Breast epithelium (tissue), 3 donors: ENCODE results near the gene ARL6IP4.

ENCODE experiments used
- POLR2A ChIP-seq: fragments of 450-650 bp; IDR thresholded peaks from one replicate; pipeline ENCODE4 v1.6.1; 2016; ENCODE audit warnings: antibody characterized with exemption, mild to moderate bottlenecking, moderate library complexity
- TF ChIP-seq, protein P1 (sequence below), 3 donors: fragments of 450-650 bp; IDR thresholded peaks; one replicate each; pipeline ENCODE4 v1.5.1; 2016 to 2017; ENCODE audit warnings: antibody characterized with exemption in 3 of 3, mild to moderate bottlenecking in 3 of 3, moderate library complexity in 3 of 3

DNA sequence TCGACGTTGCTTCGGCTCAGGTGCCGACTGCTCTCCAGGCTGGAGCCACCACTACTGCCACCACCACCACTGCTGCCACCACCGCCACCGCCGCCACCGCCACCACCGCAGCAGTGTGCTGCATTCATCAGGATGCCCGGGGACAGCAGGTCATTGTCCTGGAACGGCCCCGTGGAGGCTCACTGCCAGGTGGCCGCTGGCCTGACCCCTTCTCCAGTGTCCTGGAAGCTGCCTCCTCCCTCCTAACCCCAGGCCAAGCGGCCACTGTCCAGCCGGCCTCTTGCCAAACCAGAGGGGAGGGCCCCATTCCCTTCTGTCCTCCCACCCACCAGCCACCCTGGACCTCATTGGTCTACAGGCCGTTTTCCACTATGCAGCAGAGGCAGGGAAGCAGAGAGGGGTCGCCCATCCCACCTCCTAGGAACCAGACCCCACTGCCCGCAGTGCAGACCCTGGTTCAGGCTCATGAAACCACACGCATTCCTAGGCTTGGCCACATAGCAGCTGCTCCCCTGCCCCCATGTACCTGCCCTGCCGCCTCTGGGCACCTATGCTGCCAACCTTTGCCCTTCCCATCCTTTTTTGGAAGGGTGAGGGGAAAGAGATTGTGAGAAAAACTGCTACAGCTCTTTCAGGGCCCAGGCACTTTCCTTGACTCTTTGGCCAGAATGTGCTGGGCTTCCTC lies 15.2 kb downstream of the ARL6IP4 start:
- TF ChIP-seq, protein P1, sequence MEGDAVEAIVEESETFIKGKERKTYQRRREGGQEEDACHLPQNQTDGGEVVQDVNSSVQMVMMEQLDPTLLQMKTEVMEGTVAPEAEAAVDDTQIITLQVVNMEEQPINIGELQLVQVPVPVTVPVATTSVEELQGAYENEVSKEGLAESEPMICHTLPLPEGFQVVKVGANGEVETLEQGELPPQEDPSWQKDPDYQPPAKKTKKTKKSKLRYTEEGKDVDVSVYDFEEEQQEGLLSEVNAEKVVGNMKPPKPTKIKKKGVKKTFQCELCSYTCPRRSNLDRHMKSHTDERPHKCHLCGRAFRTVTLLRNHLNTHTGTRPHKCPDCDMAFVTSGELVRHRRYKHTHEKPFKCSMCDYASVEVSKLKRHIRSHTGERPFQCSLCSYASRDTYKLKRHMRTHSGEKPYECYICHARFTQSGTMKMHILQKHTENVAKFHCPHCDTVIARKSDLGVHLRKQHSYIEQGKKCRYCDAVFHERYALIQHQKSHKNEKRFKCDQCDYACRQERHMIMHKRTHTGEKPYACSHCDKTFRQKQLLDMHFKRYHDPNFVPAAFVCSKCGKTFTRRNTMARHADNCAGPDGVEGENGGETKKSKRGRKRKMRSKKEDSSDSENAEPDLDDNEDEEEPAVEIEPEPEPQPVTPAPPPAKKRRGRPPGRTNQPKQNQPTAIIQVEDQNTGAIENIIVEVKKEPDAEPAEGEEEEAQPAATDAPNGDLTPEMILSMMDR (IDR thresholded peaks at IDR 0.05) = no peak
- TF ChIP-seq POLR2A = no peak
